IMR-90 (cell line): ENCODE data around the gene PLLP. TPM values are rescaled to one million over a fixed set of nuclear protein-coding genes. Genes with fewer than 3 reads are reported as not detected.

ENCODE experiments used
- ATAC-seq: fragments of 200-7000 bp; cut with Tn5 transposase; 2 replicates; pipeline ENCODE4 v1.9.1; 2020; ENCODE audit warnings: low read depth, mild to moderate bottlenecking, moderate library complexity
- BruUV-seq: library from RNA; stranded (reverse); fragments of 400-500 nt; replicated peaks from 2 replicates; lab custom pipeline; 2021; lab: Mats Ljungman, UMichigan
- CTCF ChIA-PET: fragments of 300-600 bp; formaldehyde crosslinking; extraction: SDS; loops from one replicate; lab custom pipeline; 2021; ENCODE audit warnings: antibody characterized with exemption; lab: Yijun Ruan, JAX
- POLR2A ChIA-PET: fragments of 300-600 bp; sonication (Branson Sonifier 250); formaldehyde crosslinking; loops from one replicate; lab custom pipeline; 2022; ENCODE audit warnings: antibody characterized with exemption; ENCODE audit not compliant: unreplicated experiment; lab: Charles Lee
- DNase-seq: peaks from one replicate; pipeline ENCODE4 v3.0.0; 2013
- H2AFZ ChIP-seq: replicated peaks from 2 replicates; pipeline ENCODE3; 2013; ENCODE audit warnings: low read length, mild to moderate bottlenecking; ENCODE audit not compliant: poor library complexity
- H2AK5ac ChIP-seq: 2 replicates; pipeline ENCODE4 v1.6.1; 2013; ENCODE audit warnings: low read depth, low read length, inconsistent platforms
- H2AK9ac ChIP-seq: replicated peaks from 2 replicates; pipeline ENCODE3; 2013; ENCODE audit warnings: mild to moderate bottlenecking, low read depth, low read length, moderate library complexity; ENCODE audit not compliant: poor library complexity
- H2BK120ac ChIP-seq: 2 replicates; pipeline ENCODE4 v1.6.1; 2013; ENCODE audit warnings: low read depth, low read length, inconsistent platforms
- H2BK15ac ChIP-seq: 3 replicates; pipeline ENCODE4 v1.6.1; 2013; ENCODE audit warnings: low read depth, low read length, inconsistent platforms
- H2BK20ac ChIP-seq: 2 replicates; pipeline ENCODE4 v1.6.1; 2013; ENCODE audit warnings: low read depth, mild to moderate bottlenecking, inconsistent platforms, low read length, moderate library complexity
- H2BK5ac ChIP-seq: 2 replicates; pipeline ENCODE4 v1.6.1; 2013; ENCODE audit warnings: mild to moderate bottlenecking, low read depth, low read length, inconsistent platforms; ENCODE audit not compliant: poor library complexity, severe bottlenecking
- H3K14ac ChIP-seq: replicated peaks from 2 replicates; pipeline ENCODE4 v1.6.1; 2013; ENCODE audit warnings: low read depth, low read length, inconsistent platforms
- H3K18ac ChIP-seq: 2 replicates; pipeline ENCODE4 v1.6.1; 2013; ENCODE audit warnings: low read depth, low read length, control low read depth
- H3K23ac ChIP-seq: 2 replicates; pipeline ENCODE4 v1.6.1; 2013; ENCODE audit warnings: low read depth, low read length, inconsistent platforms
- H3K27ac ChIP-seq: 2 replicates; pipeline ENCODE4 v1.5.1; 2013; ENCODE audit warnings: mild to moderate bottlenecking, control low read depth, low read length; ENCODE audit not compliant: insufficient read depth
- H3K27me3 ChIP-seq: 2 replicates; pipeline ENCODE4 v1.6.1; 2013; ENCODE audit warnings: low read length; ENCODE audit not compliant: control insufficient read depth, insufficient read depth
- H3K36me3 ChIP-seq: 2 replicates; pipeline ENCODE4 v1.6.1; 2013; ENCODE audit warnings: low read length, mixed read lengths; ENCODE audit not compliant: control insufficient read depth, insufficient read depth
- H3K4ac ChIP-seq: 2 replicates; pipeline ENCODE4 v1.6.1; 2013; ENCODE audit warnings: low read depth, low read length, inconsistent platforms
- H3K4me1 ChIP-seq: 2 replicates; pipeline ENCODE4 v1.6.1; 2013; ENCODE audit warnings: low read length, mixed read lengths; ENCODE audit not compliant: control insufficient read depth, insufficient read depth
- H3K4me2 ChIP-seq: 2 replicates; pipeline ENCODE4 v1.6.1; 2013; ENCODE audit warnings: low read depth, mild to moderate bottlenecking, control low read depth, low read length, moderate library complexity
- H3K4me3 ChIP-seq: 2 replicates; pipeline ENCODE4 v1.5.1; 2013; ENCODE audit warnings: low read depth, mild to moderate bottlenecking, control low read depth, low read length, moderate library complexity; ENCODE audit not compliant: insufficient read depth
- H3K56ac ChIP-seq: 2 replicates; pipeline ENCODE4 v1.6.1; 2013; ENCODE audit warnings: low read length, inconsistent platforms; ENCODE audit not compliant: insufficient read depth; ENCODE audit errors: extremely low read depth
- H3K79me1 ChIP-seq, 2 experiments: 2 replicates each; pipeline ENCODE4 v1.6.1; 2013; ENCODE audit warnings: low read length in 2 of 2, inconsistent platforms in 1 of 2, low read depth in 1 of 2
- H3K9ac ChIP-seq: 2 replicates; pipeline ENCODE4 v1.6.1; 2013; ENCODE audit warnings: low read depth, low read length, control low read depth
- H3K9me1 ChIP-seq: 2 replicates; pipeline ENCODE4 v1.6.1; 2013; ENCODE audit warnings: low read length, inconsistent platforms; ENCODE audit not compliant: insufficient read depth
- H3K9me3 ChIP-seq: 2 replicates; pipeline ENCODE4 v1.6.1; 2013; ENCODE audit warnings: low read length; ENCODE audit not compliant: control insufficient read depth, insufficient read depth
- H4K20me1 ChIP-seq: 2 replicates; pipeline ENCODE4 v1.6.1; 2013; ENCODE audit warnings: low read length, inconsistent platforms; ENCODE audit not compliant: insufficient read depth
- H4K5ac ChIP-seq: 2 replicates; pipeline ENCODE4 v1.6.1; 2013; ENCODE audit warnings: mild to moderate bottlenecking, low read depth, low read length, control low read depth
- H4K8ac ChIP-seq, 2 experiments: 2 replicates each; pipeline ENCODE4 v1.6.1; 2013; ENCODE audit warnings: low read depth in 2 of 2, low read length in 2 of 2, control low read depth in 1 of 2, inconsistent platforms in 1 of 2
- H4K91ac ChIP-seq: 2 replicates; pipeline ENCODE4 v1.6.1; 2013; ENCODE audit warnings: low read depth, low read length, inconsistent platforms; ENCODE audit not compliant: insufficient read depth
- CHD1 ChIP-seq: IDR thresholded peaks from 2 replicates; pipeline ENCODE4 v1.6.1; 2012; ENCODE audit warnings: low read depth, low read length, improper control_type of control experiment
- CTCF ChIP-seq: conservative IDR thresholded peaks from 2 replicates; pipeline ENCODE4 v1.5.1; 2012; ENCODE audit warnings: mild to moderate bottlenecking, low read depth, low read length, improper control_type of control experiment
- FOS ChIP-seq: fragments of 150-350 bp; IDR thresholded peaks from 2 replicates; pipeline ENCODE4 v1.6.1; 2016; ENCODE audit warnings: low read depth, low read length
- NFE2L2 ChIP-seq: fragments of 150-350 bp; IDR thresholded peaks from 2 replicates; pipeline ENCODE4 v1.6.1; 2016; ENCODE audit warnings: low read depth, mild to moderate bottlenecking, low read length
- RAD21 ChIP-seq: IDR thresholded peaks from 2 replicates; pipeline ENCODE4 v1.6.1; 2012; ENCODE audit warnings: low read length, improper control_type of control experiment
- WGBS, 2 experiments: methylation state at CpG; one replicate each; pipeline versions ENCODE4 v1.1.5 to v1.1.7; 2013; ENCODE audit warnings: missing lambda C conversion rate in 2 of 2; ENCODE audit not compliant: insufficient read length in 1 of 2; ENCODE audit errors: extremely low coverage in 2 of 2; 5-methylcytosine and 5-hydroxymethylcytosine counted together
- dilution Hi-C: fragments of 300-500 bp; cut with HindIII; formaldehyde crosslinking; loops from one replicate; pipeline ENCODE4 v1.14.3; 2018; ENCODE audit warnings: low sequenced_read_pairs; ENCODE audit not compliant: unreplicated experiment
- in situ Hi-C: fragments of 300-500 bp; cut with MboI; formaldehyde crosslinking; loops from 3 replicates; pipeline ENCODE4 v1.14.3; 2019; ENCODE audit warnings: low sequenced_read_pairs, inconsistent platforms, mixed read lengths
- intact Hi-C: fragments of 100-400 bp; cut with micrococcal nuclease; formaldehyde crosslinking; loops from 2 replicates; pipeline ENCODE4 v1.10.0; 2022
- polyA plus RNA-seq, 3 experiments: library from polyadenylated mRNA; depleted of rRNA; stranded (reverse); fragments of >200 nt; gene quantifications; 2 replicates each; pipeline ENCODE4 v1.2.3, GENCODE V29; 2012; ENCODE audit warnings: low replicate concordance in 1 of 3
- total RNA-seq: library from RNA; depleted of rRNA; stranded (reverse); fragments of >200 nt; gene quantifications from 2 replicates; pipeline ENCODE4 v1.2.3, GENCODE V29; 2012

Gene PLLP
- total and polyA plus RNA-seq, 2 of the 4 experiments (the other 2 are of a cell fraction) = 0.05 TPM; not detected in 1

- no peaks in the 10 kb centered on the region for H3K36me3 ChIP-seq
These were observed 14.7 kb upstream of the PLLP start for GRCh38 chr16:57299009-57299718.

More at GRCh38 chr16:57299009-57299718, 14.7 kb upstream of the PLLP start:
- H3K14ac ChIP-seq = peak overlapping the region; percentile 29
- no peak overlapping the region for H4K91ac ChIP-seq
- TF ChIP-seq NFE2L2 (no peak), RAD21 (no peak), CTCF (0 out of 2 replicates have a peak, but pooled peaks have one; percentile 14), CHD1 (no peak), FOS (no peak)
- H3K79me1 ChIP-seq = no peaks in the 10 kb centered on the region
- H2AK5ac ChIP-seq = no peak overlapping the region
- H4K20me1 ChIP-seq = peaks cover 5% of the 10 kb centered on the region
- 35% methylated on average over 6 of the region's 14 CpGs; no CpG with 5 or more reads in 1 of the 2 experiments for WGBS, 2 experiments
- H4K5ac ChIP-seq = peak overlapping the region; percentile 24; the same call in 1 of the 2 replicates
- intact Hi-C loops (loop anchor here (1.0 to 2.0 kb wide), 4 partner anchors 54 to 215 kb away; partner anchors contain the start of genes ARL2BP and CPNE2), dilution Hi-C loops (no loop called here), in situ Hi-C loops (loop anchor here (10.0 kb wide), 1 partner anchor 214 kb away; no protein-coding TSS in a partner anchor)
- peak overlapping the region; percentile 12 for H2BK5ac ChIP-seq
- H2BK15ac ChIP-seq = no peak overlapping the region
- no peak overlapping the region for H3K4ac ChIP-seq
- 0 out of 2 replicates have a peak overlapping the region, but pooled peaks have one; percentile 37 for H3K23ac ChIP-seq
- H3K27me3 ChIP-seq = peaks cover 7% of the 10 kb centered on the region
- H2AK9ac ChIP-seq = no peak overlapping the region
- peaks cover 2% of the 10 kb centered on the region; the same call in 1 of the 2 replicates for H3K4me1 ChIP-seq
- H3K18ac ChIP-seq = no peak overlapping the region
- DNase-seq (no peak), ATAC-seq (peak; percentile 42)
- H3K56ac ChIP-seq = peak overlapping the region; percentile 33; the same call in 1 of the 2 replicates
- peak overlapping the region; percentile 89 for H2AFZ ChIP-seq
- no TSS peak for BruUV-seq
- peak overlapping the region; percentile 83 for H3K4me2 ChIP-seq
- no peak overlapping the region for H2BK120ac ChIP-seq
- peak overlapping the region; percentile 19 for H3K27ac ChIP-seq
- no peak overlapping the region for H2BK20ac ChIP-seq
- no peaks in the 10 kb centered on the region for H3K9me1 ChIP-seq
- no peaks in the 10 kb centered on the region for H3K9me3 ChIP-seq
- ChIA-PET POLR2A (no interaction called here), CTCF (interaction anchor here (0.7 to 4.0 kb wide), 4 partner anchors 107 to 124 kb away, joined by 3 to 30 read pairs (median 12); no protein-coding TSS in a partner anchor)
- H3K9ac ChIP-seq = peak overlapping the region; percentile 35
- H3K4me3 ChIP-seq = peak overlapping the region; percentile 64
- peak overlapping the region in 1 of 2 experiments; percentile 36; a peak in 1 of 4 replicates for H4K8ac ChIP-seq
